ENCODE measurements around the gene CBX4. TPM values are rescaled to one million over a fixed set of nuclear protein-coding genes. Genes with fewer than 3 reads are reported as not detected.

CBX4 gene
- total and polyA plus RNA-seq, 10 of the 15 experiments (the other 5 are each of a cell fraction or from before 2014, with no cell fraction given): 0.69 to 24.6 (median 4.2) TPM

GRCh38 chr17:79785017-79785899 lies 54.0 kb downstream of the CBX4 start:
- no TSS peak for BruUV-seq (replicated peaks)
- no peaks in the 10 kb centered on the region for H3K79me2 ChIP-seq (ENCODE audit: control insufficient read depth, insufficient read depth, low read length)
- H3K4me1 ChIP-seq (ENCODE audit: control insufficient read depth, insufficient read depth, low read length): peaks cover 3% of the 10 kb centered on the region
- no peak for TF ChIP-seq ATF2 (IDR thresholded peaks at IDR 0.05; ENCODE audit: low read length)
- TF ChIP-seq RAD21 (IDR thresholded peaks at IDR 0.05; ENCODE audit: insufficient read depth, low read depth, low read length): no peak
- no peak for TF ChIP-seq NFIC (IDR thresholded peaks at IDR 0.05; ENCODE audit: low read depth, low read length)
- no peak for TF ChIP-seq MYB (IDR thresholded peaks at IDR 0.05; ENCODE audit: borderline replicate concordance, low read depth, low read length)
- TF ChIP-seq SREBF1 (IDR thresholded peaks at IDR 0.05; ENCODE audit: low read length): no peak
- TF ChIP-seq SMARCA5 (IDR thresholded peaks at IDR 0.05): no peak
- no peak for TF ChIP-seq NR2C1 (IDR thresholded peaks at IDR 0.05)
- TF ChIP-seq SMAD1 (IDR thresholded peaks at IDR 0.05; ENCODE audit: low read depth, partially characterized antibody): no peak
- no peak for TF ChIP-seq SIX5 (IDR thresholded peaks at IDR 0.05; ENCODE audit: low read depth, low read length, severe bottlenecking)
- no peak for TF ChIP-seq GATAD2B (conservative IDR thresholded peaks at IDR 0.05; ENCODE audit: low read depth)
- TF ChIP-seq CEBPB (IDR thresholded peaks at IDR 0.05; ENCODE audit: borderline replicate concordance in 1 of 2, low read depth in 2 of 2, low read length in 2 of 2): no peak
- no peak for TF ChIP-seq CHD4 (IDR thresholded peaks at IDR 0.05)
- peaks cover 7 to 8% of the 10 kb centered on the region in 2 experiments; a peak in 3 of 4 replicates for H3K27me3 ChIP-seq (replicated peaks in 1 of 2; ENCODE audit: control insufficient read depth in 2 of 2, insufficient read depth in 2 of 2, low read length in 1 of 2)
- H3K4me2 ChIP-seq (ENCODE audit: control insufficient read depth, insufficient read depth): no peak overlapping the region
- H3K9me3 ChIP-seq (replicated peaks; ENCODE audit: control insufficient read depth, insufficient read depth, low read length): no peaks in the 10 kb centered on the region
- ChIA-PET POLR2A (no interaction called here), CTCF (no interaction called here), RAD21 (ENCODE audit: unreplicated experiment) (no interaction called here), SMC1A (ENCODE audit: uncharacterized antibody, unreplicated experiment) (no interaction called here)
- H3K27ac ChIP-seq (ENCODE audit: control insufficient read depth, insufficient read depth): no peak overlapping the region
- in situ Hi-C loops (cut with MboI): loop anchor here (5.0 kb wide), 1 partner anchor 187 kb away; no protein-coding TSS in a partner anchor
- no peak for ATAC-seq
- H3K4me3 ChIP-seq: no peak overlapping the region
- intact Hi-C loops (cut with micrococcal nuclease; ENCODE audit: unreplicated experiment): no loop called here
- no peaks in the 10 kb centered on the region for H4K20me1 ChIP-seq (ENCODE audit: control insufficient read depth, insufficient read depth)
- H2AFZ ChIP-seq (ENCODE audit: control insufficient read depth, low read depth, low read length): no peak overlapping the region
- 51% methylated on average over 17 of the region's 17 CpGs for WGBS (ENCODE audit: insufficient coverage, insufficient replicate concordance, low lambda C conversion rate, missing lambda C conversion rate)
- DNase-seq (ENCODE audit: low read depth, low spot score): no peak
- no peak overlapping the region for H3K9ac ChIP-seq (ENCODE audit: control insufficient read depth, insufficient read depth, low read length)
- no peak for FAIRE-seq
- no peaks in the 10 kb centered on the region for H3K36me3 ChIP-seq (ENCODE audit: control insufficient read depth in 2 of 2, insufficient read depth in 2 of 2, low read length in 1 of 2)
